Ureter (tissue), 1 donor: ENCODE results near the gene CASP1. TPM values are rescaled to one million over a fixed set of nuclear protein-coding genes. Genes with fewer than 3 reads are reported as not detected.
A peak's percentile ranks its signal among the peaks of the same experiment; 100 is the strongest.
"Not testable (repeated sequence)": the region's sequence is repeated elsewhere in the genome, so short reads cannot be mapped to it uniquely, and the experiment has no call there.

Experiments
- DNase-seq: peaks from one replicate; pipeline ENCODE4 v3.0.0-alpha.2; 2020; ENCODE audit warnings: low spot score
- total RNA-seq: library from RNA; stranded (reverse); gene quantifications from one replicate; pipeline ENCODE4 v1.2.4, GENCODE V29; 2023
- donor health status: DM: yes; HTN: yes; CAD: no.

The CASP1 gene
- total RNA-seq, 1 donor from 2014 or later = 39.6 TPM

GRCh38 chr11:105045676-105046296 is 10.8 kb upstream of the CASP1 start:
- no peak for DNase-seq

GRCh38 chr11:105044557-105045524 is 9.9 kb upstream of the CASP1 start, which contains the start of gene CARD16:
CARD16 (minus strand) TSS chr11:105045335; CDS start chr11:105045297, 38 bp downstream.
- DNase-seq = peak; percentile 60

- DNase-seq = no peak
These were observed 7.2 kb upstream of the CASP1 start for GRCh38 chr11:105042178-105042577.

GRCh38 chr11:105040703-105041102 is 5.8 kb upstream of the CASP1 start:
- no peak for DNase-seq

GRCh38 chr11:105034388-105034787 is 556 bp downstream of the CASP1 start:
- DNase-seq = not testable (repeated sequence)

- no peak for DNase-seq
These were observed 1.2 kb downstream of the CASP1 start for GRCh38 chr11:105033781-105034180.

GRCh38 chr11:105033343-105033742 is 1.6 kb downstream of the CASP1 start:
- no peak for DNase-seq

GRCh38 chr11:105032495-105032894 is 2.4 kb downstream of the CASP1 start:
- DNase-seq = no peak

GRCh38 chr11:105027678-105028077 is 7.3 kb downstream of the CASP1 start:
- no peak for DNase-seq

GRCh38 chr11:105024394-105024793 is 10.6 kb downstream of the CASP1 start:
- no peak for DNase-seq

GRCh38 chr11:105023003-105023402 is 11.9 kb downstream of the CASP1 start, which contains the start of gene CASP5:
CASP5 (minus strand) TSS chr11:105023168; CDS start chr11:105023136, 32 bp downstream.
- no peak for DNase-seq

- DNase-seq = no peak
These were observed 12.4 kb downstream of the CASP1 start for GRCh38 chr11:105022527-105022926.

- no peak for DNase-seq
These were observed 27.5 kb downstream of the CASP1 start for GRCh38 chr11:105007463-105007862.

- DNase-seq = no peak
These were observed 29.5 kb downstream of the CASP1 start for GRCh38 chr11:105005451-105005845.

- no peak for DNase-seq
These were observed 30.9 kb downstream of the CASP1 start for GRCh38 chr11:105004021-105004420.

GRCh38 chr11:105003151-105003550 is 31.8 kb downstream of the CASP1 start:
- no peak for DNase-seq

GRCh38 chr11:105000797-105001196 is 34.1 kb downstream of the CASP1 start:
- DNase-seq = no peak

GRCh38 chr11:105000167-105000566 is 34.8 kb downstream of the CASP1 start:
- DNase-seq = no peak

- no peak for DNase-seq
These were observed 35.2 kb downstream of the CASP1 start for GRCh38 chr11:104999721-105000120.

- DNase-seq = no peak
These were observed 37.7 kb downstream of the CASP1 start for GRCh38 chr11:104997288-104997687.

- no peak for DNase-seq
These were observed 39.9 kb downstream of the CASP1 start for GRCh38 chr11:104995001-104995408.

- DNase-seq = no peak
These were observed 42.2 kb downstream of the CASP1 start for GRCh38 chr11:104992781-104993180.

GRCh38 chr11:104991994-104992393 is 43.0 kb downstream of the CASP1 start:
- no peak for DNase-seq
